Measurements from ENCODE around the gene GLT8D2.

DNA sequence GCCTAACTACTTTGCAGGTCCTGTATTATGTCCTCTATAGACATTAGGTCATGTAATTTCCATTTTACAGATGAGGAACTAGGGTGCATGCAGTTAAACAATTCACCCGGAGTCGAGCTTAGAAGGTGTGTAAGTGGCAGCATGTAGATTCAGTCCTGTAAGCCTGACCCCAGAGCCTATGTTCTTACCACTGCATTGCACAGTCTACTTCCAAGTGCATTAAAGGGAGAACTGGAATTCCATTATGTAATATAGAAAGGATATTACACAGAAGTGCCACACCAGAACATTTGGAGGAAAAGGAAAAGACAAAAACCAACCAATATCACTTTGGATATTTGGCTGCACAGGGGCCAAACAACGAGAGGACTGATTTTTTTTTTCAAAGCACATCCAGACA lies 1.2 kb downstream of the GLT8D2 start:
- TF ChIP-seq, protein P1, sequence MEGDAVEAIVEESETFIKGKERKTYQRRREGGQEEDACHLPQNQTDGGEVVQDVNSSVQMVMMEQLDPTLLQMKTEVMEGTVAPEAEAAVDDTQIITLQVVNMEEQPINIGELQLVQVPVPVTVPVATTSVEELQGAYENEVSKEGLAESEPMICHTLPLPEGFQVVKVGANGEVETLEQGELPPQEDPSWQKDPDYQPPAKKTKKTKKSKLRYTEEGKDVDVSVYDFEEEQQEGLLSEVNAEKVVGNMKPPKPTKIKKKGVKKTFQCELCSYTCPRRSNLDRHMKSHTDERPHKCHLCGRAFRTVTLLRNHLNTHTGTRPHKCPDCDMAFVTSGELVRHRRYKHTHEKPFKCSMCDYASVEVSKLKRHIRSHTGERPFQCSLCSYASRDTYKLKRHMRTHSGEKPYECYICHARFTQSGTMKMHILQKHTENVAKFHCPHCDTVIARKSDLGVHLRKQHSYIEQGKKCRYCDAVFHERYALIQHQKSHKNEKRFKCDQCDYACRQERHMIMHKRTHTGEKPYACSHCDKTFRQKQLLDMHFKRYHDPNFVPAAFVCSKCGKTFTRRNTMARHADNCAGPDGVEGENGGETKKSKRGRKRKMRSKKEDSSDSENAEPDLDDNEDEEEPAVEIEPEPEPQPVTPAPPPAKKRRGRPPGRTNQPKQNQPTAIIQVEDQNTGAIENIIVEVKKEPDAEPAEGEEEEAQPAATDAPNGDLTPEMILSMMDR (IDR thresholded peaks at IDR 0.05; ENCODE audit: low read depth, low read length), result no peak
- no peak for TF ChIP-seq EZH2phosphoT487 (IDR thresholded peaks at IDR 0.05; ENCODE audit: low read depth)
